Peyer's patch (tissue), 4 donors: ENCODE results near the gene ITGA7.

ENCODE experiments used
- CTCF ChIP-seq, 6 experiments: fragments of 450-650 bp in 4 of 6; fragments of 200-600 bp in 2 of 6; sonication (generic) in 1 of 6; IDR thresholded peaks; one replicate each; pipeline ENCODE4 v1.5.1; 2017 to 2019; ENCODE audit warnings: antibody characterized with exemption in 6 of 6, mild to moderate bottlenecking in 3 of 6, moderate library complexity in 1 of 6
- POLR2A ChIP-seq, 2 donors: fragments of 450-650 bp; IDR thresholded peaks; one replicate each; pipeline ENCODE4 v1.5.1; 2017; ENCODE audit warnings: antibody characterized with exemption in 2 of 2, mild to moderate bottlenecking in 2 of 2, moderate library complexity in 2 of 2

GRCh38 chr12:55694188-55694515 is 13.6 kb downstream of the ITGA7 start:
- TF ChIP-seq CTCF (IDR thresholded peaks at IDR 0.05) (no peak), POLR2A (IDR thresholded peaks at IDR 0.05) (no peak)
